Mucosa of stomach (tissue), 1 donor: Measurements from ENCODE around the gene MYO15B.
"Not testable (repeated sequence)": the region's sequence is repeated elsewhere in the genome, so short reads cannot be mapped to it uniquely, and the experiment has no call there.

ENCODE experiments used
- H3K27me3 ChIP-seq: one replicate; pipeline ENCODE4 v1.7.0; 2013; ENCODE audit warnings: mild to moderate bottlenecking, low read length; ENCODE audit not compliant: control insufficient read depth, insufficient read depth
- H3K36me3 ChIP-seq: one replicate; pipeline ENCODE4 v1.7.0; 2013; ENCODE audit warnings: low read length; ENCODE audit not compliant: control insufficient read depth, insufficient read depth
- H3K4me1 ChIP-seq: one replicate; pipeline ENCODE4 v1.7.0; 2013; ENCODE audit warnings: mild to moderate bottlenecking, low read length; ENCODE audit not compliant: control insufficient read depth, insufficient read depth
- H3K4me3 ChIP-seq: one replicate; pipeline ENCODE4 v1.7.0; 2013; ENCODE audit warnings: low read length
- H3K9ac ChIP-seq: one replicate; pipeline ENCODE4 v1.7.0; 2013; ENCODE audit warnings: mild to moderate bottlenecking, low read length, moderate library complexity
- H3K9me3 ChIP-seq: one replicate; pipeline ENCODE4 v1.7.0; 2013; ENCODE audit warnings: mild to moderate bottlenecking, low read length, moderate library complexity; ENCODE audit not compliant: control insufficient read depth
- donor health status: Pancreatic carcinoma.

Gene MYO15B

DNA sequence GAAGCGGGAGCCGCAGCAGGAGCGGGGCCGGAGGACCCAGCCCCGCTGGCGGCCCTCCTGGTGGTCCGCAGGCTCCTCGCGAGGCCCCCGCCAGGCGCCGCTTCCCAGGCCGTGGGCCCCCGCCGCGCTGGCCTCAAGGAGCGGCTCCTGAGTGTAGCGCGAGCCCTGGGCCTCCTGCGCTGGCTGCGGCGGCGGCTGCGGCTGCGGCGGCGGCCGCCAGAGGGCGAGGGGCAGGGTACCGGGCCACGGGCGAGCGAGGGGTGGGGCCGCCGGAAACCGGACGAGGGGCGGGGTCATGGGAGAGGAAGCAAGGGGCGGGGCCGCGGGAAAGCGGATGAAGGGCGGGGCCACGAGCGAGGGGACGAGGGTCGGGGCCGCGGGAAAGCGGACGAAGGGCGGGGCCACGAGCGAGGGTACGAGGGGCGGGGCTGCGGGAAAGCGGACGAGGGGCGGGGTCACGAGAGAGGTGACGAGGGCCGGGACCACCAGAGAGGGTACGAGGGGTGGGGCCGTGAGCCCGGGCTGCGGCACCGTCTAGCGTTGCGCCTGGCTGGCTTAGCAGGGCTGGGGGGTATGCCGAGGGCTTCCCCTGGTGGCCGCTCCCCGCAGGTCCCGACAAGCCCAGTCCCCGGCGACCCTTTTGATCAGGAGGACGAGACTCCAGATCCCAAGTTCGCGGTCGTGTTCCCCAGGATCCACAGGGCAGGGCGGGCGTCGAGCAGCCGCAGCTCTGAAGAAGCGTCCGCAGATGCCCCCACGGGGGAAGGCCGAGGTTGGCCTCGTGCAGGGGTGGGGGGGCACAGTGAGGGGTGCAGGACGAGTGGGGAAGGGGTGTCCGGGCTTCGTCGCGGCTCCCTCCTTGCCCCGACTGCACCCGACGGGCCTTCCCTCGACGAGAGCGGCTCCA lies 1.7 kb downstream of the MYO15B start:
- Histone ChIP-seq H3K4me3 (peak overlapping the region; percentile 12), H3K9ac (peak overlapping the region; percentile 68), H3K9me3 (no peaks in the 10 kb centered on the region), H3K4me1 (peaks cover 26% of the 10 kb centered on the region), H3K36me3 (no peaks in the 10 kb centered on the region), H3K27me3 (peaks cover 6% of the 10 kb centered on the region)

- Histone ChIP-seq H3K36me3 (no peaks in the 10 kb centered on the region), H3K9me3 (no peaks in the 10 kb centered on the region), H3K9ac (no peak overlapping the region), H3K4me1 (peaks cover 26% of the 10 kb centered on the region), H3K4me3 (no peak overlapping the region), H3K27me3 (peaks cover 6% of the 10 kb centered on the region)
These were observed 2.3 kb downstream of the MYO15B start for GRCh38 chr17:75589919-75590303.

GRCh38 chr17:75590314-75590761 lies 2.7 kb downstream of the MYO15B start:
- Histone ChIP-seq H3K36me3 (no peaks in the 10 kb centered on the region), H3K4me3 (no peak overlapping the region), H3K27me3 (peaks cover 6% of the 10 kb centered on the region), H3K9ac (no peak overlapping the region), H3K9me3 (no peaks in the 10 kb centered on the region), H3K4me1 (peaks cover 26% of the 10 kb centered on the region)

DNA sequence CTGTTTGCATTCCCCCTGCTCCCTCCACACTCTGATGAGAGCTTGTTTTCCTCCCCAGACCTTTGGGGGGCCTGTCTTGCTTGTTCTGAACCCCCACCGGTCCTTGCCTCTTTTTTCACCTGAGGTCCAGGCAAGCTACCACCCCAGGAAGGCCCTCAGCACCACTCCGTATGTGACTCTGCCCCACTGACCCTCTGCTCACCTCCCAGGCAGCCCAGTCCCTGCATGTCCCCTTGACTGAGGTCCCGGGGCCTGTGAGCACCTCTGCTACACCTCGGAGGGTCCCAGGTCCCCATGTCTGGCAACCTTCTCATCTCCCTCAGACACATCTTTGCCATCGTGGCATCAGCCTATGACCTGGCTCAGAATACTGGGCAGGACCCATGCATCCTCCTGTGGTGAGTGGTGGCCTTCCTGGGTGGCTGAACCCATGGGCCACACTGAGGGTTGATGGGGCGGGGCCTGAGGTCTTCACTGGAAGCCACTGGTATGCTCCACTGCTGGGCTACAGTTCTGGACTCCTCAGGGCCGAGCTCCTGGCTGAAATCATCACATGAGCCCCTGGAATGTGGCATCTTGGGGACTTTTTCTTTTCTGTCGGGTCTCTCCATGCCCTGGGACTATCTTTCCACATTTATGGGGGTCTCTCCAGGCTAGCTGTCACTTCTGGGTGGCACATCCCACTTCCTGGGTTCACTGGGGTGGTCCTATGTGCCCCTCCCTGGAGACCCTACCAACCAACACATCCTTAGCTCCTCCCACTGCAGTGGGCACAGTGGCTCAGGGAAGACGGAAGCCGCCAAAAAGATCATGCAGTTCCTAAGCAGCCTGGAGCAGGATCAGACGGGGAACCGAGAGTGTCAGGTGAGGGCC lies 3.5 kb downstream of the MYO15B start:
- Histone ChIP-seq H3K4me1 (peaks cover 26% of the 10 kb centered on the region), H3K9me3 (no peaks in the 10 kb centered on the region), H3K27me3 (peaks cover 6% of the 10 kb centered on the region), H3K36me3 (no peaks in the 10 kb centered on the region), H3K4me3 (no peak overlapping the region), H3K9ac (no peak overlapping the region)

DNA sequence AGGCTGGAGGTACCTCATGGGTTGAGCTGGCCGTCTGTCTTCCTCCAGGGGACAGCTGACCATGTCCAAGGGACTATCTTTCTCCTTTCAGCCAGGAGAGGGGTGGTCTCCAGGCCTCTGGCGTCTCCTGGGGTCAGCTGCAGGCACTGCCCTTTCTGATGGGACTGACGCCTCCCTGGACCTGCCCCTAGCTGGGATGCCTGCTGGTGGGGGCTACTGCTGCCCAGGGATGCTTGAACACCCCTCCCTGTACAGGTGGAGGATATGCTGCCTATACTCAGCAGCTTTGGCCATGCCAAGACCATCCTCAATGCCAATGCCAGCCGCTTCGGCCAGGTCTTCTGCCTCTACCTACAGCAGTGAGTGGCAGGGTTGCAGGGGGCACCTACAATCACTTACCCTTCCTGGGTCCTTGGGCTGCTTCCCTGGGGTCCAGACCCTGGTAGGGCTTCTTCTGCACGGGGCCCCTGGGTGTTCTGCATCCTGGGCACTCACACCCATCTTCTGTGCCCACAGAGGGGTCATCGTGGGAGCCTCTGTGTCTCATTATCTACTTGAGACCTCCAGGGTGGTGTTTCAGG lies 4.2 kb downstream of the MYO15B start:
- Histone ChIP-seq H3K9me3 (no peaks in the 10 kb centered on the region), H3K27me3 (peaks cover 6% of the 10 kb centered on the region), H3K4me1 (peaks cover 26% of the 10 kb centered on the region), H3K9ac (no peak overlapping the region), H3K4me3 (no peak overlapping the region), H3K36me3 (no peaks in the 10 kb centered on the region)

DNA sequence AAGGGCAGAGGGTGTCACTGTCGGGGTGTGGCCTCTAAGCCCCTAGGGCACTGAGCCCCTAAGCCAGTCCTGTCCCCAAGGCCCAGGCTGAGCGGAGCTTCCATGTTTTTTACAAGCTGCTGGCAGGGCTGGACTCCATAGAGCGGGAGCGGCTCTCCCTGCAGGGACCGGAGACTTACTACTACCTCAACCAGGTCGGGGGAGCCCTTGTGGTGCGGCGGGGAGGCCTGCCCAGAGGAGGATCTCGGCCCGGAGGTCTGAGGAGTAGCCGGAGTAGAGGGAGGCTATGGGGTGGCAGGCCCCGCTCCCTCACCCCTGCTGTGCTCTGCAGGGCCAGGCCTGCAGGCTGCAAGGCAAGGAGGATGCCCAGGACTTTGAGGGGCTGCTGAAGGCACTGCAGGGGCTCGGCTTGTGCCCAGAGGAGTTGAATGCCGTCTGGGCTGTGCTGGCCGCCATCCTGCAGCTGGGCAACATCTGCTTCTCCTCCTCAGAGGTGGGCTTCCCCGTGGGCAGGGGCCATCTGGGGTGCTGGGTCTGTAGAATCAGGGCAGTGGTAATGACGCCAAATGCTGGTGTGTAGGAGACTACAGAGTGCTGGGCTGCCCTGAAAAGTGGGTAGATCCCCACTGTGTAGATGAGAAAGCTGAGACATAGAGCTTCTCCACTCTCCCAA lies 4.9 kb downstream of the MYO15B start:
- peaks cover 6% of the 10 kb centered on the region for H3K27me3 ChIP-seq
- no peak overlapping the region for H3K4me3 ChIP-seq
- no peaks in the 10 kb centered on the region for H3K9me3 ChIP-seq
- no peaks in the 10 kb centered on the region for H3K36me3 ChIP-seq
- no peak overlapping the region for H3K9ac ChIP-seq
- H3K4me1 ChIP-seq, result peaks cover 24% of the 10 kb centered on the region

- not testable (repeated sequence) for H3K9ac ChIP-seq, H3K36me3 ChIP-seq, H3K27me3 ChIP-seq, H3K9me3 ChIP-seq, H3K4me3 ChIP-seq
- peaks cover 16% of the 10 kb centered on the region for H3K4me1 ChIP-seq
These were observed 5.8 kb downstream of the MYO15B start for GRCh38 chr17:75593430-75593829.

- Histone ChIP-seq H3K4me1 (peaks cover 10% of the 10 kb centered on the region), H3K9me3 (no peaks in the 10 kb centered on the region), H3K4me3 (no peak overlapping the region), H3K27me3 (no peaks in the 10 kb centered on the region), H3K9ac (no peak overlapping the region), H3K36me3 (no peaks in the 10 kb centered on the region)
These were observed 7.1 kb downstream of the MYO15B start for GRCh38 chr17:75594499-75595283.

DNA sequence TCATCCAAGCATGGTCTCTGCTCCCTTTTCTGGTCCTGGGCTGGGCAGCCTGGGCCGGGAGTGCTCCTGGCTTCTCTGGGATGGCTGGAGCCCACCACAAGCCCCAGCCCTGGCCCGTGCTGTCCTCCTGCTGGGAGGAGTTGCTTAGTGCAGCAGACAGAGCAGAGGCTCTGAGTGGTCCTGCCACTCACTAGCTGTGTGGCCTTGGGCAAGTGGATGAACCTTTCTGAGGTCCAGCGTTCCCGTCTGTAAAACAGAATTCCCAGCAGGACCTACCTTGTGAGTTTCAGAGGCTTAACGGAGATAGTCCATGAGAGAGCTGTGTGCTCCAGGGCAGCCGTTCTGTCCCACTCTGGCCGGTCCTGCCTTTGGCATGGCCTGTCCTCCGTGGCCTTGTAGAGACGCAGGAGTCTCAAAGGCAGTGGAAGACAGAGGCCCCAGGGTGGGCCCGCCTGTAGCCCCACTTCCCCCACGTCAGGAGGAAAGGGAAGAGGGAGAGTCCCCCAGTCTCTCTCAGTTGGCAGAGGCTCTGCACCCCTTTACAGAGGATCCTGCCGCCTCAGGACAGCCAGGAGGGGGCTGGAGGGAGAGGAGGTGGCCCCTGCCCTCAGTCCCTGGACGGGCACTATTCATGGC lies 7.8 kb downstream of the MYO15B start:
- H3K4me3 ChIP-seq, result no peak overlapping the region
- H3K9ac ChIP-seq, result no peak overlapping the region
- no peaks in the 10 kb centered on the region for H3K27me3 ChIP-seq
- H3K9me3 ChIP-seq, result no peaks in the 10 kb centered on the region
- peaks cover 3% of the 10 kb centered on the region for H3K4me1 ChIP-seq
- no peaks in the 10 kb centered on the region for H3K36me3 ChIP-seq

- Histone ChIP-seq H3K4me1 (peaks cover 1% of the 10 kb centered on the region), H3K9me3 (no peaks in the 10 kb centered on the region), H3K4me3 (no peak overlapping the region), H3K9ac (no peak overlapping the region), H3K36me3 (no peaks in the 10 kb centered on the region), H3K27me3 (no peaks in the 10 kb centered on the region)
These were observed 8.3 kb downstream of the MYO15B start for GRCh38 chr17:75595920-75596313.
